Adrenal gland (tissue), 12 donors: ENCODE measurements around the gene TMX4. TPM values are rescaled to one million over a fixed set of nuclear protein-coding genes. Genes with fewer than 3 reads are reported as not detected.

Experiments
- DNase-seq, 7 donors: peaks; one replicate each; pipeline ENCODE4 v3.0.0-alpha.2; 2019 to 2020
- H3K27ac ChIP-seq, 5 donors: fragments of 200-600 bp; sonication (generic) in 4 of 5; 1 replicate in 3 of 5; 2 replicates in 2 of 5; pipeline versions ENCODE4 v1.5.1 to v1.8.0; 2016 to 2020; ENCODE audit warnings: mild to moderate bottlenecking in 1 of 5
- H3K27me3 ChIP-seq: fragments of 200-600 bp; 2 replicates; pipeline ENCODE4 v1.8.0; 2021
- H3K36me3 ChIP-seq, 2 donors: fragments of 200-600 bp; replicated peaks in 1 of 2; 1 replicate in 1 of 2; 2 replicates in 1 of 2; pipeline versions ENCODE4 v1.5.1 to v1.8.0; 2018 to 2022
- H3K4me1 ChIP-seq, 2 donors: fragments of 200-600 bp; replicated peaks in 1 of 2; 1 replicate in 1 of 2; 2 replicates in 1 of 2; pipeline versions ENCODE4 v1.5.1 to v1.8.0; 2018 to 2021
- H3K4me3 ChIP-seq, 4 donors: fragments of 200-600 bp; sonication (generic) in 3 of 4; one replicate each; pipeline ENCODE4 v1.5.1; 2016 to 2018
- H3K9me3 ChIP-seq, 3 donors: fragments of 200-600 bp; sonication (generic) in 1 of 3; replicated peaks in 1 of 3; 1 replicate in 2 of 3; 2 replicates in 1 of 3; pipeline versions ENCODE4 v1.5.1 to v1.8.0; 2016 to 2021
- POLR2A ChIP-seq, 2 donors: fragments of 450-650 bp; IDR thresholded peaks; one replicate each; pipeline ENCODE4 v1.6.1; 2017; ENCODE audit warnings: antibody characterized with exemption in 2 of 2, mild to moderate bottlenecking in 2 of 2, moderate library complexity in 1 of 2
- WGBS, 4 donors: extraction: QIAGEN DNeasy Blood & Tissue Kit in 2 of 4; methylation state at CpG; one replicate each; pipeline versions ENCODE4 v1.1.5 to v1.1.7; 2013 to 2017; 5-methylcytosine and 5-hydroxymethylcytosine counted together
- intact Hi-C, 2 donors: fragments of 100-400 bp; cut with DNase I; formaldehyde crosslinking; loops; one replicate each; pipeline versions ENCODE4 v1.14.1 to v1.15.0; 2022 to 2023
- polyA plus RNA-seq, 3 donors: library from polyadenylated mRNA; stranded (reverse); fragments of 200-250 nt in 2 of 3; fragments of 350-450 nt in 1 of 3; fragmentation: Illumina TruSeq in 1 of 3; extraction: RNeasy Lipid Tissue Mini Kit (QIAGEN cat#74804) in 1 of 3; gene quantifications; one replicate each; pipeline ENCODE4 v1.2.3, GENCODE V29; 2013 to 2014
- total RNA-seq, 9 donors: library from RNA; depleted of rRNA in 4 of 9; stranded (reverse); fragments of >200 nt in 4 of 9; fragments of 120-200 nt in 1 of 9; fragmentation: NEBNext Ultra II Directional in 1 of 9; extraction: Animal tissue kit (Norgen Biotek cat#: 25700) in 1 of 9; gene quantifications; one replicate each; pipeline versions ENCODE4 v1.1.0 to v1.2.4, GENCODE V29; 2013 to 2023
- TF ChIP-seq, protein P1 (sequence below), 6 experiments: fragments of 450-650 bp in 4 of 6; fragments of 200-600 bp in 2 of 6; sonication (generic) in 1 of 6; IDR thresholded peaks; 1 replicate in 5 of 6; 2 replicates in 1 of 6; pipeline versions ENCODE4 v1.5.1 to v1.8.0; 2016 to 2021; ENCODE audit warnings: antibody characterized with exemption in 6 of 6, mild to moderate bottlenecking in 2 of 6, moderate library complexity in 1 of 6
- donor health status: healthy with polysubstance abuse.
- donor health status: Bipolar disorder and iron deficiency.
- donor health status: DM: yes; HTN: yes; CAD: no.
- donor health status: DM: no; HTN: no; CAD: no.
- donor health status: DM: no; HTN: no; CAD: no.
- donor health status: DM: yes; HTN: yes; CAD: no.

The TMX4 gene
- total and polyA plus RNA-seq, 12 donors = 10.1 to 89.8 (median 47.2) TPM

DNA sequence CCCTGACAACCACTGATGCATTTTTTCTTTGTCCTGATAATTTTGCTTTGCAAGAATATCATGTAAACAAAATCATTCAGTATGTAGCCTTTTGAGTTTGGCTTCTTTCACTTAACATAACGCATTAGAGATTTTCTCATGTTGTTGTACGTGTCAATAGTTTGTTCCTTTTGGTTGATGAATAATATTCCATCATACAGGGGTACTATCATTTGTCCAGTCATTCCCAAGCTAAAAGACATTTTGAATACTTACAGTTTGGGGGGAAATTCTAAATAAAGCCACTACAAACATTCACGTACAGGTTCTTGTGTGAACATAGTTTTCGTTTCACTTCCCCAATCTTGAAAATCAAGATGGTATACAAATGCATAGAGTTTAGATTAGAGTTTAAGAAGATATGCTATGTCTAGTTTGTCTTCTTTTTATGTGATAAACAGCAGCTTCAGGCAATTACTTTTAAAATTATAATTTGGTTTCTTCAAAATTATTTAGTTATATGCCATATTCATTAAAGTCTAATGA, 84.5 kb downstream of the TMX4 start:
- Histone ChIP-seq H3K9me3 (no peaks in the 10 kb centered on the region), H3K36me3 (no peaks in the 10 kb centered on the region), H3K27ac (no peak overlapping the region), H3K4me3 (no peak overlapping the region), H3K4me1 (peaks cover 0 to 5% of the 10 kb centered on the region in 2 donors), H3K27me3 (no peaks in the 10 kb centered on the region)
- 70 to 78% (median 73%) methylated on average over 4 of the region's 4 CpGs for WGBS, 4 donors
- intact Hi-C loops = loop anchor here in 1 of 2 donors (5.0 kb wide), 1 partner anchor 787 kb away; no protein-coding TSS in a partner anchor
- DNase-seq = no peak
- TF ChIP-seq, protein P1, sequence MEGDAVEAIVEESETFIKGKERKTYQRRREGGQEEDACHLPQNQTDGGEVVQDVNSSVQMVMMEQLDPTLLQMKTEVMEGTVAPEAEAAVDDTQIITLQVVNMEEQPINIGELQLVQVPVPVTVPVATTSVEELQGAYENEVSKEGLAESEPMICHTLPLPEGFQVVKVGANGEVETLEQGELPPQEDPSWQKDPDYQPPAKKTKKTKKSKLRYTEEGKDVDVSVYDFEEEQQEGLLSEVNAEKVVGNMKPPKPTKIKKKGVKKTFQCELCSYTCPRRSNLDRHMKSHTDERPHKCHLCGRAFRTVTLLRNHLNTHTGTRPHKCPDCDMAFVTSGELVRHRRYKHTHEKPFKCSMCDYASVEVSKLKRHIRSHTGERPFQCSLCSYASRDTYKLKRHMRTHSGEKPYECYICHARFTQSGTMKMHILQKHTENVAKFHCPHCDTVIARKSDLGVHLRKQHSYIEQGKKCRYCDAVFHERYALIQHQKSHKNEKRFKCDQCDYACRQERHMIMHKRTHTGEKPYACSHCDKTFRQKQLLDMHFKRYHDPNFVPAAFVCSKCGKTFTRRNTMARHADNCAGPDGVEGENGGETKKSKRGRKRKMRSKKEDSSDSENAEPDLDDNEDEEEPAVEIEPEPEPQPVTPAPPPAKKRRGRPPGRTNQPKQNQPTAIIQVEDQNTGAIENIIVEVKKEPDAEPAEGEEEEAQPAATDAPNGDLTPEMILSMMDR (IDR thresholded peaks at IDR 0.05) = no peak
- no peak for TF ChIP-seq POLR2A (IDR thresholded peaks at IDR 0.05)

DNA sequence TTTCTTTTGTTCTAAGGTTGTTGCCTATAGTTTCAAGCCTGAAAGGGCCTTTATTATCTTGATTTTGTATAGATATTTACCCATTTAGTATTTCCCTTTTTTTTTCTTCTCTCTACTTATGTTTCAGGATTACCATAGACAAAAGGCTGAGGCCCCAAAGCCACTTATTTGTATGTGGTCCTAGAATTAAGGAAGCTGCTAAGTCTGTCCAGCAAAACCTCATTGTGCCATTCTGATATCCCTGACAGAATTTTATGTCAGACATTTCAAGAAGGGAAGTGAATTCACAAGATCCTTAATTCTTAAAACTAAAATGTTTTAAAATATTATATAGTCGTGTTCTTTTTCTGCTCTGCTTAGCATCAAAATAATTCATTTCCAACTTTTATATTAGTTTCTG, 86.2 kb downstream of the TMX4 start:
- TF ChIP-seq, protein P1 (IDR thresholded peaks at IDR 0.05) = no peak
- TF ChIP-seq POLR2A (IDR thresholded peaks at IDR 0.05) = no peak
- no peaks in the 10 kb centered on the region for H3K27me3 ChIP-seq
- H3K27ac ChIP-seq = no peak overlapping the region
- H3K4me3 ChIP-seq = no peak overlapping the region
- no peaks in the 10 kb centered on the region for H3K9me3 ChIP-seq
- peaks cover 0 to 5% of the 10 kb centered on the region in 2 donors for H3K4me1 ChIP-seq
- intact Hi-C loops = no loop called here
- no peaks in the 10 kb centered on the region for H3K36me3 ChIP-seq
- DNase-seq = no peak
- 57 to 81% (median 70%) methylated on average over 1 of the region's 1 CpG for WGBS, 4 donors

DNA sequence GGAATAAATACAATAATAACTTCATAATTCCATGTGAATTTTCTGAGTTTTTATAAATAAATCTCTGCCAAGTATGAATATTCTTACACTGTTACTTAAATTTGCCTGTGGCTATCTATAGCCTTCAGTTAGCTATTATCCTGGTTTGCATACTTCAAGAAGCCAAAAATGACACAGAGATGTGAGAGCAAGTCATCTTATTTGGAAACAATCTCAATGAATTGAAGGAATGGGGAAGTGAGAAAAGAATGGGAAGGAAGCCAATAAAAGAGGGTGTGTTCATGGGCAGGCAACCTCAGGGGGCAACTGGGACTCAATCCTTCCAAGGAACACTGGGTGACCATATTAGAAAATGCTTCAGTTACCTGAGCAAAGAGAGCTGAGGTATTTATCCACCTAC, 89.2 kb downstream of the TMX4 start:
- Histone ChIP-seq H3K36me3 (no peaks in the 10 kb centered on the region), H3K27me3 (no peaks in the 10 kb centered on the region), H3K27ac (no peak overlapping the region), H3K4me1 (no peaks in the 10 kb centered on the region), H3K9me3 (no peaks in the 10 kb centered on the region), H3K4me3 (no peak overlapping the region)
- no peak for DNase-seq
- TF ChIP-seq POLR2A (IDR thresholded peaks at IDR 0.05) = no peak
- TF ChIP-seq, protein P1 (IDR thresholded peaks at IDR 0.05) = no peak
- intact Hi-C loops = no loop called here

Other genes with a start within 250 kb of the TMX4 start
- gene HAO1, start 79.3 kb downstream of the TMX4 start, total RNA-seq = not detected
- under 1 TPM in 1 of 3 donors, not detected in 2; 0.07 TPM for gene HAO1, start 79.3 kb downstream of the TMX4 start, polyA plus RNA-seq
- 10 to 100 TPM; 17.6 to 56.6 (median 33.0) TPM for gene PLCB1, start 112.5 kb upstream of the TMX4 start, total RNA-seq
- gene PLCB1, start 112.5 kb upstream of the TMX4 start, polyA plus RNA-seq = 10 to 100 TPM in 2 of 3 donors, 1 to 10 TPM in 1; 7.7 to 14.2 (median 12.4) TPM